RPMI8226 (cell line): ENCODE data around the gene ALG6.

Experiments
- DNase-seq: peaks from one replicate; pipeline ENCODE4 v3.0.0-alpha.2; 2015

ALG6 gene

DNA sequence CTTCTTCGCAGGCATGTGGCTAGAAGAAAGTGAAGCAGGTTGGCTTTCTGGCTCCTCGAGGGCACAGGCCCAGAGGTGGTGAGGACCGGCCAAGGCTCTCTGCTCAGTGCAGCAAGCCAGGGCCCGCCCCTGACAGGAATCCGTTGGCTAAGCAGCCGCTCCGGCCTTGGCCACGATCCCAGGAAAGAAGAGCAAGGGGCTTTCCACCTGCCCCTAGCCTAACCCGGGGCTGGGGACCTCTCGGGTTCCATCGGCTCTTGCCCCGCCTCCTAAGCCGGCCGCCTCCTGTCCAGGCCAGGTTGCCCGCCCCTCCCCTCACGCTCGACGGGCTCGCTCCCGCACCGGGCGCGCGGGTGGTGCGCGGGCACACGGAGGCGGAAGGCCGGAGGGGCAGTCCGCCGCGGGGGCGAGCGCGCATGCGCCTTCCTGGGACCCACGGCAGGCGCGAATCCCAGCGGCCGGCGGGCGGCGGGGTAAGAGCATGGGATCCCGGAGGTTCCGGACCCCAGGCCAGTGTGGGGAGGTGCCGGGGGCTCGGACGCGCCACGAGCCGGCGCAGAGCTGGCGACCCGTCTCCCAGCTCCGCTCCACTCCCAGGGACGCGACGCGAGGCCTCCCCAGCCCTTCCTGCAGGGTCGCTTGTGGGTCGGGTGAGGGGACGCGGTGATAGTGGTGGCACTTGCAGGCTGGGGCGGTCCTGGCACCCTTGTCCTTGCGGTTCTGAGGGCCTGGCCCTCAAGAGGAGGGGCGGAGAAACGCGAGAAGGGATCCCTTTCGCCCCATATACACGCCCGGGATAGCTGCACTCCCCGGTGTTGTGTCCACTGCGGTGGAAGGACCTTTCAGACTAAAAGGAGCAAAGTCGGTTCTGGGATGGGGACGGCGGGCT is at the start of gene ALG6:
Gene ALG6 (plus strand): TSS at position 413 of the 889 bp plus-strand sequence. CDS start 3,351 bp downstream, outside the sequence.
- DNase-seq: peak; percentile 98

GRCh38 chr1:63317817-63318152 is 49.6 kb upstream of the ALG6 start:
- no peak for DNase-seq

GRCh38 chr1:63318201-63318979 is 49.0 kb upstream of the ALG6 start:
- DNase-seq: no peak

DNA sequence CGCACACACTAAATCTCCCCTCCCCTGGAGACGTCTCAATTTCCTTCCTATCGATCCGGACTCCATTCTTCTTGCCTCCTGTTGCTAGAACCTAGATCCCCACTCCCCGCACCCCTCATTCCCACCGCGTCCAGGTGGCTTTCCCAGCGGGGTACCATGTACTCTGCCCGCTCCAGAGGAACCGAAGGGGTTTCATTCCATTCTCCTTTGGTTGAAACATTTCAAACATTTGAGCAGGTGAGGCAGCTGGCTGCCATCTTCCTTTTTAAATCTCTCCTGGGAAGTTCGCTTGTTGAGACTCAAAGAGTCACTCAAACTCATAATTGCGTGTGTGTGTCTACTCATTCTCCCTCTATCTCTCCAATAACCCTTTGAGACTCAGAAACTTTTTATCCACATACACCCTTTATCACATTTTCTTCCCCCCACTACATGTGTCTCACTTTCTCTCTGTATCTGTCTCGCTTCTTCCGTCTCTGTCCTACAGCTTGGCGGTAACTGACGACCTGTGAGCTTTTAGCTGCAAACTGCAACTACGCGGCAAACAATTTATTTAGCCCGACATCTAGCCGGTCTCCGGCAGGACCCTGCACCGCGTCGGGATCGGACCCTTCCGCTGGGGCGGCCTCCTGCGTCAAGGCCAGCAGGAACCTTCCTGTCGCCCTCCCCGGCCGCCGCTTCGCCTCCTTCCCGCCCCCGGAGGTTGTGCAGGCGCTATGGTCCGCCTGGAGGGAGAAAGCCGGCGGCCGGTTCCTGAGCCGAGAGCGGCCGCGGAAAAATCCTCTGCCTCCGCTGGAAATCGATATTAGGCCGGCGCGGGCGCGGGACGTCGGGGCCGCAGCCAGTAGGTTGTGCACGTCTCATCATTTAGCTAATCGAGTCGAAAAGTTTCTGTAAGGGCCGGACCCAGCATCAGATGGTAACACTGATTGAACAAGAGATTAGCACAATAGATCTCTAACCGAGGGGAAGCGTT is 48.1 kb upstream of the ALG6 start:
- no peak for DNase-seq

DNA sequence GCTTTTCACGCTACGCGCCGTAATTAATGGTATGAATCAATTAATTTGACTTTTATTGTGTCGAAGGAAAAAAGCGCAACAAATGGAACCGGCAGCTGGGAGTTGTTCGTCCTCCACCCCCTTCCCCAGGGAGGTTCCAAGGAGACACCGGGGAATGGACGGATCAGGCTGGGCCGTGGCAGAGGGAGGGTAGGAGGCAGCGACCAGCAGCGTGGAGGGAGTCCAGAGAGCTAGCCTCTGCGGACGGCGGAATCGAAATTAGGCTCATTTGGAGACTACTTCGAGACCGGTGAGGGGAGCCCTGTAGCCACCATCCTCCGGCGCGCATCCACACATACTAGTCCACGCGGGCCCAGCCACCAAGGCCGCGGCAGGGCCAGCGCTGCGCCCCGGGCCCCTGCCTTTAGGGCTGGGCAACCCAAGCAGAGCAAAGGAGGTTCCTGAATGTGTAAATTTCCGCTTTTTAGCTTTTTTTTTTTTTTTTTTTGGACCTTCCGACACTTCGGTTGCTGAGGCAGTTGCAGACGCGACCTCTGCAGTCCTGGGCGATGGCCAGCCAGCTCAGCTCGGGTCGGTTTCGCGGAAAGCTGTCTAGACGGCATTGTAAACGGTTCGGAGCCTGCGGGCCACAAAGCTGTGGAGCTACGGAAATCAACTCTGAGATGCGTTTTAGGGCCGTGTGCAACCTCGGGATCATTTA is 47.3 kb upstream of the ALG6 start:
- no peak for DNase-seq

- no peak for DNase-seq
These were observed 46.2 kb upstream of the ALG6 start for GRCh38 chr1:63321066-63321784.

DNA sequence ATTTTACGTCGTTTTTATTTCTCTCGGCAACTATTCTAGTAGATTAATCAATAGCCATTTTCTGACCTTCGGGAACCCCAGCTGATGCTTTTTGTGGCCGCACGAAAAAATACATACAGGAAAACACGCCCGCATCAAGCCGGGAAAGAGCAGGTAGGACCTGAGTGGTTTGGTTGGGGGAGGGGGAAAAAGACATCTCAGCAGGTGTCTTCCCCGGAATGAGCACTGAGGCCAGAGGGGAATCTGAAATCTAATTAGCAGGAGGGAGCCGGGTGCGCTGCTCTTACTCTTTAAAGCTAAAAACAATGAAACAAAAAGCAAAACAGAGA is 45.7 kb upstream of the ALG6 start:
- DNase-seq: no peak

DNA sequence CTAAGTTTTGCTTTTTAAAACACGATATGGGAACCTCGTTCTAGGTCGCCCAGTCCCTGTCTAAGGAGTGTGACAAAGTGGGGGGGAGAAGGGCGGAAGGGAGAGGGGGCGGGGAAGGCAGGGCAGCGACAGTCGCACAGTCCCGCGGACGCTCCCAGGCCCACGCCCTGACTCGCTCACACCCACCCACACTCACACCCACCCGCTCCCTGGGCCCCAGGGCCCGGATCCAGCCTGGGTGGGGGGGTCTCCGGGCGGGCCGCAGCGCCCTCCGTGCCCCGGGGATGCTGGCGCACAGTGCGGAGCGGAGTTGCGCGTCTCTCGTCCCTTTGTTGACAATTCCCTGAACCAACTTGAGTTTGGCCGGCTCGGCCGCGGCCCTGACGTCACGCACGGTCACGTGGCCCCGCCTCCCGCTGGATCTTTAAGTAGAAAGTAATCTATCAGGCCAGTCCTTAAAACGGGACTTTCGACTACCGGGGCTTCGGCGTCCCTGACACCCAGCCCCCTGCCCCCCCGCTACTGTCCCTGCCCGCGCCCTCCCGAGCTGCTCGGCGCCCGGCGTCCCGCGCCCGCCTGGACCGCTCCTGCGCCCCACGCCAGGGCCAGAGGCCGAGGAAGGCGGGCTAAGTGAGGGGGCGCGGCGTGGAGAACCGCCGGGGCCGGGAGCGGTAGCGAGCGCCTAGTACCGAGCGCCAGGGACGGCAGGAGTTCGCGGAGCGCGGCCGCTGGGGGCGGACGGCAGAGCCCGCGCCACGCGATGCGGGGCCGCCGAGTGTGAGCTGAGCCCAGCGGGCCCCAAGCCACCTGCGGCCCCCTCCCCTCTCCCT is 45.1 kb upstream of the ALG6 start, which contains the start of gene FOXD3:
Gene FOXD3 (plus strand): TSS at position 454 of the 830 bp plus-strand sequence. CDS start 492 bp downstream, outside the sequence.
- peak; percentile 55 for DNase-seq

DNA sequence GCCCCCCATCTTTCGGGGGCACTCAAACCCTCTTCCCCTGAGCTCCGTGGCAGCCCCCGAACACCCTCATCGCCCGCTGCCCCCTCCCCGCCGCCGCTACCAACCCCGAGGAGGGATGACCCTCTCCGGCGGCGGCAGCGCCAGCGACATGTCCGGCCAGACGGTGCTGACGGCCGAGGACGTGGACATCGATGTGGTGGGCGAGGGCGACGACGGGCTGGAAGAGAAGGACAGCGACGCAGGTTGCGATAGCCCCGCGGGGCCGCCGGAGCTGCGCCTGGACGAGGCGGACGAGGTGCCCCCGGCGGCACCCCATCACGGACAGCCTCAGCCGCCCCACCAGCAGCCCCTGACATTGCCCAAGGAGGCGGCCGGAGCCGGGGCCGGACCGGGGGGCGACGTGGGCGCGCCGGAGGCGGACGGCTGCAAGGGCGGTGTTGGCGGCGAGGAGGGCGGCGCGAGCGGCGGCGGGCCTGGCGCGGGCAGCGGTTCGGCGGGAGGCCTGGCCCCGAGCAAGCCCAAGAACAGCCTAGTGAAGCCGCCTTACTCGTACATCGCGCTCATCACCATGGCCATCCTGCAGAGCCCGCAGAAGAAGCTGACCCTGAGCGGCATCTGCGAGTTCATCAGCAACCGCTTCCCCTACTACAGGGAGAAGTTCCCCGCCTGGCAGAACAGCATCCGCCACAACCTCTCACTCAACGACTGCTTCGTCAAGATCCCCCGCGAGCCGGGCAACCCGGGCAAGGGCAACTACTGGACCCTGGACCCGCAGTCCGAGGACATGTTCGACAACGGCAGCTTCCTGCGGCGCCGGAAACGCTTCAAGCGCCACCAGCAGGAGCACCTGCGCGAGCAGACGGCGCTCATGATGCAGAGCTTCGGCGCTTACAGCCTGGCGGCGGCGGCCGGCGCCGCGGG is 44.2 kb upstream of the ALG6 start:
- DNase-seq: no peak

DNA sequence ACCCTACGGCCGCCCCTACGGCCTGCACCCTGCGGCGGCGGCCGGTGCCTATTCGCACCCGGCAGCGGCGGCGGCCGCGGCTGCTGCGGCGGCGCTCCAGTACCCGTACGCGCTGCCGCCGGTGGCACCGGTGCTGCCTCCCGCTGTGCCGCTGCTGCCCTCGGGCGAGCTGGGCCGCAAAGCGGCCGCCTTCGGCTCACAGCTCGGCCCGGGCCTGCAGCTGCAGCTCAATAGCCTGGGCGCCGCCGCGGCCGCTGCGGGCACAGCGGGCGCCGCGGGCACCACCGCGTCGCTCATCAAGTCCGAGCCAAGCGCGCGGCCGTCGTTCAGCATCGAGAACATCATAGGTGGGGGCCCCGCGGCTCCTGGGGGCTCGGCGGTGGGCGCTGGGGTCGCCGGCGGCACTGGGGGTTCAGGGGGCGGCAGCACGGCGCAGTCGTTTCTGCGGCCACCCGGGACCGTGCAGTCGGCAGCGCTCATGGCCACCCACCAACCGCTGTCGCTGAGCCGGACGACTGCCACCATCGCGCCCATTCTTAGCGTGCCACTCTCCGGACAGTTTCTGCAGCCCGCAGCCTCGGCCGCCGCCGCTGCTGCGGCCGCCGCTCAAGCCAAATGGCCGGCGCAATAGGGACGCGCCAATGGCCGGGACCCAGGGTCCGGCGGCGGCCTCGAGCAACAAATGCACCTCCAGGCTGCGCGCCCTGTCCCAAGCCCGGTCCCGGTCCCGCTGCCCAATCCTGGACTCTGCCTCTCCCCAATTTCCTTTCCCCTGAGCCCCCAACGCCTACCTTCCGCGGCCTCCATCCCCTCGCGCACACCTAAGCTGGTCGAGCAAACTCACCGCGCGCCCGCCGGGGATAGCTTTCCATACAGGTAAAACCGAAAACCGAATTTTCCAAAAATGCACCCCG is 43.3 kb upstream of the ALG6 start:
- DNase-seq: no peak

- DNase-seq: no peak
These were observed 42.7 kb upstream of the ALG6 start for GRCh38 chr1:63324779-63325119.

DNA sequence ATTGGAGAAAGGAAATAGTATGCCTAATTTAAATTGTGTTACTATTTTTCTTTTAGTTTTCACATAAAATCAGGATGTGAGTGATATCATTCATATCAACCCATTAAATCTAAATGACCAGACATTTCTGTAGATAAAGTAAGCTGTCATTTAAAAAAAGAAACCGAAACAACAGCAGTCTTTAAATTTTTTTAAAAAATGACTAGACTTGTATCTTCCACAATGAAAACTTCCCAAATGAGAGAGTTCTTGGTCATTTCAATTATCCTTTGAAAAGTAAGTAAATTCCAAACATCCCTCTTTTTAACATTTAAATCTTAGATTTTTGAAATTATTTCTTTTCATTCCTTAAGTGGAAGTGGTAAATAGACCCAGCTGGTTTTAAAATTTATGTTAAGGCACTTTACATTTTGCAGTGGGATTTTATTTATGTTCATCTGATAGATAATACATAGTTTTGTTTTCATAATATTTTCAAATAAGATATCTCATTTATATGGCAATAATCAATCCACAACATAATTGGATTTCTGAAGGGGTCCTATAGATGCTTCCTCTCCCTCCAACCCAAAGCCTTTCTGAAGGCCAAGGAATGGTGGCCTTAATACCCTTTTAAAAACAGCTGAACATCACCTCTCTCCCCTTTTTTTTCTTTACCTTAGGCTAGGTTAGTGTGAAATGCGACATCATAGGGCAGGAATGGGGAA is 42.0 kb upstream of the ALG6 start:
- DNase-seq: no peak

DNA sequence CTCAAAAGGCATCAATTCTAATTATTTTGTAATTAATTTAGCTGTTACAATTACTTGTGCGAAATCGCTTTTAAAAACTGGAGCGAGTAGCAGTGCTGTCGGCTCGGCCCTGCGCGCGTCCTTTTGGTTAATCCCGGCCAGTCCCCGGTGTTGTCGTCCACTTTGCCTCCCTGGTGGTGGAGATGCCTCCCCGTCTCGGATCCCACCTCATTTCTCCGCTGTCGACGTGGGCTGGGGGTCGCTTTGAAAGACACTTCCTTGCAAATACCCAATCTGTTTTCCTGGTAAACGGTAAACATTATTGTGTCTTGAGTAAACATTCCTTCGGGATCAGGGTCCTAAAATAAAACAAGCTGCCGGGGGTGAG is 41.3 kb upstream of the ALG6 start:
- no peak for DNase-seq

- DNase-seq: no peak
These were observed 40.7 kb upstream of the ALG6 start for GRCh38 chr1:63326473-63327380.

GRCh38 chr1:63327417-63328054 is 39.9 kb upstream of the ALG6 start:
- peak; percentile 73 for DNase-seq

- DNase-seq: no peak
These were observed 39.3 kb upstream of the ALG6 start for GRCh38 chr1:63328122-63328521.
